ENCODE results near the gene KRT28.

GRCh38 chr17:40778461-40778860, 21.3 kb downstream of the KRT28 start:
- no peak for TF ChIP-seq POLR2AphosphoS5 (IDR thresholded peaks at IDR 0.05)
- TF ChIP-seq, protein P1, sequence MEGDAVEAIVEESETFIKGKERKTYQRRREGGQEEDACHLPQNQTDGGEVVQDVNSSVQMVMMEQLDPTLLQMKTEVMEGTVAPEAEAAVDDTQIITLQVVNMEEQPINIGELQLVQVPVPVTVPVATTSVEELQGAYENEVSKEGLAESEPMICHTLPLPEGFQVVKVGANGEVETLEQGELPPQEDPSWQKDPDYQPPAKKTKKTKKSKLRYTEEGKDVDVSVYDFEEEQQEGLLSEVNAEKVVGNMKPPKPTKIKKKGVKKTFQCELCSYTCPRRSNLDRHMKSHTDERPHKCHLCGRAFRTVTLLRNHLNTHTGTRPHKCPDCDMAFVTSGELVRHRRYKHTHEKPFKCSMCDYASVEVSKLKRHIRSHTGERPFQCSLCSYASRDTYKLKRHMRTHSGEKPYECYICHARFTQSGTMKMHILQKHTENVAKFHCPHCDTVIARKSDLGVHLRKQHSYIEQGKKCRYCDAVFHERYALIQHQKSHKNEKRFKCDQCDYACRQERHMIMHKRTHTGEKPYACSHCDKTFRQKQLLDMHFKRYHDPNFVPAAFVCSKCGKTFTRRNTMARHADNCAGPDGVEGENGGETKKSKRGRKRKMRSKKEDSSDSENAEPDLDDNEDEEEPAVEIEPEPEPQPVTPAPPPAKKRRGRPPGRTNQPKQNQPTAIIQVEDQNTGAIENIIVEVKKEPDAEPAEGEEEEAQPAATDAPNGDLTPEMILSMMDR (IDR thresholded peaks at IDR 0.05 in 8 of 11, conservative IDR thresholded peaks at IDR 0.05 in 3 of 11): no peak
- no peak for TF ChIP-seq POLR2A (IDR thresholded peaks at IDR 0.05)
